K562 (cell line): ENCODE measurements around the gene SLC6A6. TPM values are rescaled to one million over a fixed set of nuclear protein-coding genes. Genes with fewer than 3 reads are reported as not detected.

Experiments
- CBX2 ChIP-seq: fragments of 200-600 bp; sonication (generic); IDR thresholded peaks from one replicate; pipeline ENCODE4 v1.6.1; 2012; ENCODE audit warnings: mild to moderate bottlenecking, low read length, inconsistent platforms; ENCODE audit not compliant: insufficient read depth, poor library complexity, severe bottlenecking
- LEF1 ChIP-seq: fragments of 450-650 bp; IDR thresholded peaks from 2 replicates; pipeline ENCODE4 v1.6.1; 2016; ENCODE audit warnings: mild to moderate bottlenecking
- ZKSCAN8 ChIP-seq: fragments of 200-800 bp; sonication (Bioruptor generic); IDR thresholded peaks from 2 replicates; pipeline ENCODE4 v1.6.1; 2016; ENCODE audit warnings: missing genetic modification characterization, missing compliant biosample characterization
- ZNF140 ChIP-seq: fragments of 250-450 bp; sonication (Bioruptor Pico); IDR thresholded peaks from 2 replicates; pipeline ENCODE4 v1.8.0; 2021; ENCODE audit warnings: moderate library complexity, mild to moderate bottlenecking, inconsistent platforms
- polyA plus RNA-seq, 8 experiments: library from polyadenylated mRNA; depleted of rRNA in 4 of 8; stranded (reverse) in 5 of 8; unstranded in 3 of 8; fragments of >200 nt; fragmentation: Nextera tagmentation in 2 of 8; fragmentation: Illumina TruSeq in 1 of 8; extraction: Ambion mirVana in 2 of 8; extraction: Trizol in 1 of 8; gene quantifications; 2 replicates each; pipeline versions ENCODE4 v1.2.1 to v1.2.3, GENCODE V29; 2011 to 2014; ENCODE audit warnings: inconsistent platforms in 1 of 8, missing spikeins in 1 of 8
- total RNA-seq, 7 experiments: library from RNA; depleted of rRNA in 6 of 7; stranded (reverse); fragments of >200 nt in 6 of 7; fragmentation: Illumina TruSeq in 2 of 7; extraction: Trizol in 2 of 7; gene quantifications; 2 replicates each; pipeline versions ENCODE4 v1.2.1 to v1.2.3, GENCODE V29; 2011 to 2021; ENCODE audit warnings: low replicate concordance in 1 of 7
- TF ChIP-seq, protein P1 (sequence below): sonication (generic); formaldehyde crosslinking; IDR thresholded peaks from 2 replicates; pipeline ENCODE4 v1.8.1; 2023; ENCODE audit warnings: mild to moderate bottlenecking, missing genetic modification reagents
- TF ChIP-seq, protein P2 (sequence below), 3 experiments: fragments of 200-800 bp in 1 of 3; sonication (Bioruptor generic) in 1 of 3; sonication (generic) in 1 of 3; formaldehyde crosslinking in 1 of 3; IDR thresholded peaks; 2 replicates each; pipeline versions ENCODE4 v1.6.1 to v1.8.0; 2016 to 2022; ENCODE audit warnings: mild to moderate bottlenecking in 2 of 3, missing compliant biosample characterization in 2 of 3, missing genetic modification characterization in 2 of 3, missing genetic modification reagents in 1 of 3
- TF ChIP-seq, protein P3 (sequence below), 3 experiments: IDR thresholded peaks in 2 of 3; conservative IDR thresholded peaks in 1 of 3; 2 replicates each; pipeline ENCODE4 v1.5.1; 2011 to 2012; ENCODE audit warnings: low read length in 3 of 3, mild to moderate bottlenecking in 3 of 3, control low read depth in 2 of 3, improper control_type of control experiment in 1 of 3, inconsistent platforms in 1 of 3, low read depth in 1 of 3, mixed read lengths in 1 of 3, moderate library complexity in 1 of 3; ENCODE audit not compliant: insufficient read depth in 2 of 3
- TF ChIP-seq, protein P4 (sequence below): sonication (generic); formaldehyde crosslinking; IDR thresholded peaks from 2 replicates; pipeline ENCODE4 v1.8.1; 2023; ENCODE audit warnings: mild to moderate bottlenecking, missing genetic modification reagents
- TF ChIP-seq, protein P5 (sequence below): fragments of 250-450 bp; sonication (Bioruptor Pico); IDR thresholded peaks from 2 replicates; pipeline ENCODE4 v1.5.1; 2021; ENCODE audit warnings: mild to moderate bottlenecking
- TF ChIP-seq, protein P6 (sequence below): IDR thresholded peaks from 2 replicates; pipeline ENCODE4 v1.6.1; 2011; ENCODE audit warnings: borderline replicate concordance, low read depth, mild to moderate bottlenecking, moderate library complexity, low read length; ENCODE audit not compliant: insufficient read depth, poor library complexity, severe bottlenecking
- TF ChIP-seq, protein P7 (sequence below): sonication (generic); formaldehyde crosslinking; IDR thresholded peaks from 2 replicates; pipeline ENCODE4 v1.9.0; 2022; ENCODE audit warnings: mild to moderate bottlenecking, missing genetic modification reagents
- TF ChIP-seq, protein P8 (sequence below): fragments of 450-650 bp; conservative IDR thresholded peaks from 2 replicates; pipeline ENCODE4 v1.6.1; 2016; ENCODE audit warnings: missing genetic modification characterization, low read depth, mild to moderate bottlenecking, control low read depth, missing compliant biosample characterization

Gene SLC6A6
- total and polyA plus RNA-seq, 9 of the 15 experiments (the other 6 are each of a cell fraction or from before 2014, with no cell fraction given), result 12.3 to 203 (median 93.2) TPM

DNA sequence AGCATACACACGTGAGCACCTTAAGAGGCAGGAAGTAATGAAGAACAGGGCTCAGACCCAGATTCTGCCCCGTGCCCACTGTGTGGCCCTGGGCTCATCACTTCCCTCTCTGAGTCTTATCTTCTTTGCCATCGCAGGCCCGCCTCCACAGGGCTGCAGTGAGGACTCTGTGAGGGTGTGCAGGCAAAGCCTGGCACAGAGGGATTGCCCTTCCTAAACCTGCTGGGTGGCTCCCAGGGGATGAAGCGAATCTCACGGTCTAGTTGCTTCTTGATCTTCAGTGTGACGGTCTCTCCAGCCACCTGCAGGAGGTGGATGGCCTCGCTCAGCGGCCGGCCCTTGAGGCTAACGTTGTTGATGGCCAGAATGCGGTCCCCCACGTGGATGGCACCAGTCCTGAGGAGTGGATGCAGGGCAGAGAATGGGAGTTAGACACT, 104.9 kb downstream of the SLC6A6 start (continued):
- TF ChIP-seq, protein P1, sequence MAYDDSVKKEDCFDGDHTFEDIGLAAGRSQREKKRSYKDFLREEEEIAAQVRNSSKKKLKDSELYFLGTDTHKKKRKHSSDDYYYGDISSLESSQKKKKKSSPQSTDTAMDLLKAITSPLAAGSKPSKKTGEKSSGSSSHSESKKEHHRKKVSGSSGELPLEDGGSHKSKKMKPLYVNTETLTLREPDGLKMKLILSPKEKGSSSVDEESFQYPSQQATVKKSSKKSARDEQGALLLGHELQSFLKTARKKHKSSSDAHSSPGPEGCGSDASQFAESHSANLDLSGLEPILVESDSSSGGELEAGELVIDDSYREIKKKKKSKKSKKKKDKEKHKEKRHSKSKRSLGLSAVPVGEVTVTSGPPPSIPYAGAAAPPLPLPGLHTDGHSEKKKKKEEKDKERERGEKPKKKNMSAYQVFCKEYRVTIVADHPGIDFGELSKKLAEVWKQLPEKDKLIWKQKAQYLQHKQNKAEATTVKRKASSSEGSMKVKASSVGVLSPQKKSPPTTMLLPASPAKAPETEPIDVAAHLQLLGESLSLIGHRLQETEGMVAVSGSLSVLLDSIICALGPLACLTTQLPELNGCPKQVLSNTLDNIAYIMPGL (CRISPR knock-in tag), result no peak
- TF ChIP-seq CBX2 (no peak), ZKSCAN8 (CRISPR knock-in tag) (no peak), ZNF140 (CRISPR knock-in tag) (no peak), LEF1 (no peak)
- TF ChIP-seq, protein P2, sequence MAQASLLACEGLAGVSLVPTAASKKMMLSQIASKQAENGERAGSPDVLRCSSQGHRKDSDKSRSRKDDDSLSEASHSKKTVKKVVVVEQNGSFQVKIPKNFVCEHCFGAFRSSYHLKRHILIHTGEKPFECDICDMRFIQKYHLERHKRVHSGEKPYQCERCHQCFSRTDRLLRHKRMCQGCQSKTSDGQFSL (CRISPR knock-in tag; IDR thresholded peaks at IDR 0.05), result no peak
- TF ChIP-seq, protein P2 (tag; IDR thresholded peaks at IDR 0.05), result no peak
- TF ChIP-seq, protein P3, sequence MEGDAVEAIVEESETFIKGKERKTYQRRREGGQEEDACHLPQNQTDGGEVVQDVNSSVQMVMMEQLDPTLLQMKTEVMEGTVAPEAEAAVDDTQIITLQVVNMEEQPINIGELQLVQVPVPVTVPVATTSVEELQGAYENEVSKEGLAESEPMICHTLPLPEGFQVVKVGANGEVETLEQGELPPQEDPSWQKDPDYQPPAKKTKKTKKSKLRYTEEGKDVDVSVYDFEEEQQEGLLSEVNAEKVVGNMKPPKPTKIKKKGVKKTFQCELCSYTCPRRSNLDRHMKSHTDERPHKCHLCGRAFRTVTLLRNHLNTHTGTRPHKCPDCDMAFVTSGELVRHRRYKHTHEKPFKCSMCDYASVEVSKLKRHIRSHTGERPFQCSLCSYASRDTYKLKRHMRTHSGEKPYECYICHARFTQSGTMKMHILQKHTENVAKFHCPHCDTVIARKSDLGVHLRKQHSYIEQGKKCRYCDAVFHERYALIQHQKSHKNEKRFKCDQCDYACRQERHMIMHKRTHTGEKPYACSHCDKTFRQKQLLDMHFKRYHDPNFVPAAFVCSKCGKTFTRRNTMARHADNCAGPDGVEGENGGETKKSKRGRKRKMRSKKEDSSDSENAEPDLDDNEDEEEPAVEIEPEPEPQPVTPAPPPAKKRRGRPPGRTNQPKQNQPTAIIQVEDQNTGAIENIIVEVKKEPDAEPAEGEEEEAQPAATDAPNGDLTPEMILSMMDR (IDR thresholded peaks at IDR 0.05 in 2 of 3, conservative IDR thresholded peaks at IDR 0.05 in 1 of 3; ENCODE audit: insufficient read depth in 2 of 3, low read depth in 1 of 3, low read length in 3 of 3), result peak; percentile 39 to 48 (median 43); a peak in 3 of 6 replicates
- TF ChIP-seq, protein P4, sequence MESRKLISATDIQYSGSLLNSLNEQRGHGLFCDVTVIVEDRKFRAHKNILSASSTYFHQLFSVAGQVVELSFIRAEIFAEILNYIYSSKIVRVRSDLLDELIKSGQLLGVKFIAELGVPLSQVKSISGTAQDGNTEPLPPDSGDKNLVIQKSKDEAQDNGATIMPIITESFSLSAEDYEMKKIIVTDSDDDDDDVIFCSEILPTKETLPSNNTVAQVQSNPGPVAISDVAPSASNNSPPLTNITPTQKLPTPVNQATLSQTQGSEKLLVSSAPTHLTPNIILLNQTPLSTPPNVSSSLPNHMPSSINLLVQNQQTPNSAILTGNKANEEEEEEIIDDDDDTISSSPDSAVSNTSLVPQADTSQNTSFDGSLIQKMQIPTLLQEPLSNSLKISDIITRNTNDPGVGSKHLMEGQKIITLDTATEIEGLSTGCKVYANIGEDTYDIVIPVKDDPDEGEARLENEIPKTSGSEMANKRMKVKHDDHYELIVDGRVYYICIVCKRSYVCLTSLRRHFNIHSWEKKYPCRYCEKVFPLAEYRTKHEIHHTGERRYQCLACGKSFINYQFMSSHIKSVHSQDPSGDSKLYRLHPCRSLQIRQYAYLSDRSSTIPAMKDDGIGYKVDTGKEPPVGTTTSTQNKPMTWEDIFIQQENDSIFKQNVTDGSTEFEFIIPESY (CRISPR knock-in tag), result peak; percentile 72
- TF ChIP-seq, protein P5, sequence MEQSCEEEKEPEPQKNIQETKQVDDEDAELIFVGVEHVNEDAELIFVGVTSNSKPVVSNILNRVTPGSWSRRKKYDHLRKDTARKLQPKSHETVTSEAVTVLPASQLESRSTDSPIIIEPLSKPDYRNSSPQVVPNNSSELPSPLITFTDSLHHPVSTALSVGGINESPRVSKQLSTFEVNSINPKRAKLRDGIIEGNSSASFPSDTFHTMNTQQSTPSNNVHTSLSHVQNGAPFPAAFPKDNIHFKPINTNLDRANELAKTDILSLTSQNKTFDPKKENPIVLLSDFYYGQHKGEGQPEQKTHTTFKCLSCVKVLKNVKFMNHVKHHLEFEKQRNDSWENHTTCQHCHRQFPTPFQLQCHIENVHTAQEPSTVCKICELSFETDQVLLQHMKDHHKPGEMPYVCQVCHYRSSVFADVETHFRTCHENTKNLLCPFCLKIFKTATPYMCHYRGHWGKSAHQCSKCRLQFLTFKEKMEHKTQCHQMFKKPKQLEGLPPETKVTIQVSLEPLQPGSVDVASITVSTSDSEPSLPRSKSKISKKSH, result no peak
- TF ChIP-seq, protein P6, sequence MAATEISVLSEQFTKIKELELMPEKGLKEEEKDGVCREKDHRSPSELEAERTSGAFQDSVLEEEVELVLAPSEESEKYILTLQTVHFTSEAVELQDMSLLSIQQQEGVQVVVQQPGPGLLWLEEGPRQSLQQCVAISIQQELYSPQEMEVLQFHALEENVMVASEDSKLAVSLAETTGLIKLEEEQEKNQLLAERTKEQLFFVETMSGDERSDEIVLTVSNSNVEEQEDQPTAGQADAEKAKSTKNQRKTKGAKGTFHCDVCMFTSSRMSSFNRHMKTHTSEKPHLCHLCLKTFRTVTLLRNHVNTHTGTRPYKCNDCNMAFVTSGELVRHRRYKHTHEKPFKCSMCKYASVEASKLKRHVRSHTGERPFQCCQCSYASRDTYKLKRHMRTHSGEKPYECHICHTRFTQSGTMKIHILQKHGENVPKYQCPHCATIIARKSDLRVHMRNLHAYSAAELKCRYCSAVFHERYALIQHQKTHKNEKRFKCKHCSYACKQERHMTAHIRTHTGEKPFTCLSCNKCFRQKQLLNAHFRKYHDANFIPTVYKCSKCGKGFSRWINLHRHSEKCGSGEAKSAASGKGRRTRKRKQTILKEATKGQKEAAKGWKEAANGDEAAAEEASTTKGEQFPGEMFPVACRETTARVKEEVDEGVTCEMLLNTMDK, result peak; percentile 3
- TF ChIP-seq, protein P7, sequence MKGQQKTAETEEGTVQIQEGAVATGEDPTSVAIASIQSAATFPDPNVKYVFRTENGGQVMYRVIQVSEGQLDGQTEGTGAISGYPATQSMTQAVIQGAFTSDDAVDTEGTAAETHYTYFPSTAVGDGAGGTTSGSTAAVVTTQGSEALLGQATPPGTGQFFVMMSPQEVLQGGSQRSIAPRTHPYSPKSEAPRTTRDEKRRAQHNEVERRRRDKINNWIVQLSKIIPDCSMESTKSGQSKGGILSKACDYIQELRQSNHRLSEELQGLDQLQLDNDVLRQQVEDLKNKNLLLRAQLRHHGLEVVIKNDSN, result peak; percentile 48; the same call in 1 of the 2 replicates
- TF ChIP-seq, protein P8, sequence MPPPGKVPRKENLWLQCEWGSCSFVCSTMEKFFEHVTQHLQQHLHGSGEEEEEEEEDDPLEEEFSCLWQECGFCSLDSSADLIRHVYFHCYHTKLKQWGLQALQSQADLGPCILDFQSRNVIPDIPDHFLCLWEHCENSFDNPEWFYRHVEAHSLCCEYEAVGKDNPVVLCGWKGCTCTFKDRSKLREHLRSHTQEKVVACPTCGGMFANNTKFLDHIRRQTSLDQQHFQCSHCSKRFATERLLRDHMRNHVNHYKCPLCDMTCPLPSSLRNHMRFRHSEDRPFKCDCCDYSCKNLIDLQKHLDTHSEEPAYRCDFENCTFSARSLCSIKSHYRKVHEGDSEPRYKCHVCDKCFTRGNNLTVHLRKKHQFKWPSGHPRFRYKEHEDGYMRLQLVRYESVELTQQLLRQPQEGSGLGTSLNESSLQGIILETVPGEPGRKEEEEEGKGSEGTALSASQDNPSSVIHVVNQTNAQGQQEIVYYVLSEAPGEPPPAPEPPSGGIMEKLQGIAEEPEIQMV, result no peak
